ENCODE data around the gene TRIM66. TPM values are rescaled to one million over a fixed set of nuclear protein-coding genes. Genes with fewer than 3 reads are reported as not detected.

Gene TRIM66
- total and polyA plus RNA-seq, 2 of the 8 experiments (the other 6 are each of a cell fraction or from before 2014, with no cell fraction given): 3.1 to 3.5 TPM

DNA sequence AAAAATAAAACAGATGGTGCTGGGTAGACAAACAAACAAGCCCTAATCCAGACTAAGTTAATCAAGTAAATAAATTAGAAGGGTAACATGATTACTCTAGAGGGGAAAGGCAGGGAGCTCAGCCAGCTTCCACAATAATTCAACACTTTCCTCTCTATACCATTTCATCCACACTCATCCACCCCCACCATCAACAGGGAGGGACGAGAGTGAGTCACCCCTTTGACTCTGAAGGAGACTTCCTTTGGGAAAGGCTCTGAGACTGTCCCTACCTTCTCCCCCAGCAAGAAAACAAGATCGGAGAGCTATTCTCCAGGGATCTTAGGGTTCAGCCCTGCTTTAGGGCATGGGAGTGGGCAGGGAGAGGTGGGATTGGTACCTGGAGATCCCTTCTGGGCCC, 33.1 kb downstream of the TRIM66 start:
- CTCF ChIA-PET (ENCODE audit: partially characterized antibody): interaction anchor here (0.7 to 1.8 kb wide), 8 partner anchors 9 to 456 kb away, joined by 3 to 12 read pairs (median 3); no protein-coding TSS in a partner anchor
- H3K4me3 ChIP-seq (ENCODE audit: extremely low read depth in 1 of 4, insufficient read depth in 2 of 4, low read depth in 3 of 4, low read length in 4 of 4): no peak overlapping the region
- H4K8ac ChIP-seq (ENCODE audit: extremely low read depth, insufficient read depth, low read length): no peak overlapping the region
- H3K23me2 ChIP-seq (ENCODE audit: low read depth, low read length): no peaks in the 10 kb centered on the region
- H3K36me3 ChIP-seq (ENCODE audit: control insufficient read depth in 2 of 4, insufficient read depth in 4 of 4, low read length in 3 of 4): peaks cover 0 to 3% (median 0%) of the 10 kb centered on the region in 4 experiments; a peak in 1 of 8 replicates
- no peak overlapping the region for H3K27ac ChIP-seq (ENCODE audit: low read depth, low read length)
- no peak for FAIRE-seq
- H3K9ac ChIP-seq (replicated peaks in 1 of 4; ENCODE audit: extremely low read depth in 1 of 4, low read depth in 3 of 4, low read length in 3 of 4): no peak overlapping the region
- no peak overlapping the region for H3K23ac ChIP-seq (ENCODE audit: insufficient read length)
- POLR2A ChIA-PET (ENCODE audit: partially characterized antibody): interaction anchor here (1.0 to 4.3 kb wide), 4 partner anchors 9 to 39 kb away, joined by 6 to 25 read pairs (median 7); partner anchors contain the start of genes RPL27A and TRIM66
- H2BK20ac ChIP-seq (ENCODE audit: low read length): no peak overlapping the region
- no peak overlapping the region for H3K56ac ChIP-seq (replicated peaks; ENCODE audit: insufficient read length, low read depth, low read length)
- no peak overlapping the region for H3K4ac ChIP-seq (replicated peaks; ENCODE audit: insufficient read length, low read depth, low read length)
- H2AFZ ChIP-seq (ENCODE audit: low read length): no peak overlapping the region
- no peak overlapping the region for H3K14ac ChIP-seq (ENCODE audit: insufficient read length)
- WGBS, 2 experiments (ENCODE audit: extremely low coverage in 1 of 2, insufficient coverage in 1 of 2, insufficient read length in 1 of 2, insufficient replicate concordance in 2 of 2, low coverage in 1 of 2, low lambda C conversion rate in 2 of 2, missing lambda C conversion rate in 1 of 2): 88% methylated on average over 2 of the region's 2 CpGs; no CpG with 5 or more reads in 1 of the 2 experiments
- H3K4me1 ChIP-seq (replicated peaks in 1 of 4; ENCODE audit: control insufficient read depth in 3 of 4, insufficient read depth in 4 of 4, low read length in 3 of 4): no peaks in the 10 kb centered on the region
- H2BK120ac ChIP-seq (replicated peaks; ENCODE audit: low read depth, low read length): no peak overlapping the region
- H3K79me1 ChIP-seq (ENCODE audit: low read depth, low read length): no peaks in the 10 kb centered on the region
- H2BK12ac ChIP-seq (ENCODE audit: low read depth, low read length): no peak overlapping the region
- H4K5ac ChIP-seq (ENCODE audit: insufficient read length, low read depth, low read length): no peak overlapping the region
- H2AK5ac ChIP-seq (ENCODE audit: low read depth, low read length): no peak overlapping the region
- no peak overlapping the region for H4K91ac ChIP-seq (replicated peaks; ENCODE audit: insufficient read length, low read length)
- no peaks in the 10 kb centered on the region for H3K27me3 ChIP-seq (replicated peaks in 1 of 4; ENCODE audit: control insufficient read depth in 3 of 4, extremely low read depth in 1 of 4, insufficient read depth in 3 of 4, low read length in 3 of 4)
- no peak overlapping the region for H2BK15ac ChIP-seq (ENCODE audit: low read length)
- TF ChIP-seq SIX5 (IDR thresholded peaks at IDR 0.05; ENCODE audit: low read depth, low read length) (no peak), CHD1 (IDR thresholded peaks at IDR 0.05; ENCODE audit: low read depth, low read length) (no peak), SAP30 (IDR thresholded peaks at IDR 0.05; ENCODE audit: insufficient read depth, insufficient replicate concordance, low read length) (no peak)
- no peaks in the 10 kb centered on the region for H3K79me2 ChIP-seq (ENCODE audit: control insufficient read depth in 1 of 2, insufficient read depth in 2 of 2, low read length in 2 of 2)
- H2BK5ac ChIP-seq (ENCODE audit: low read depth, low read length): no peak overlapping the region
- H4K20me1 ChIP-seq (replicated peaks in 1 of 2; ENCODE audit: control insufficient read depth in 1 of 2, insufficient read depth in 2 of 2, low read length in 2 of 2): no peaks in the 10 kb centered on the region
- H3K18ac ChIP-seq (ENCODE audit: extremely low read depth, low read length): no peak overlapping the region
- no peaks in the 10 kb centered on the region for H3K9me3 ChIP-seq (ENCODE audit: insufficient read depth in 2 of 2, low read depth in 1 of 2, low read length in 1 of 2)
- no peak overlapping the region for H3K4me2 ChIP-seq (ENCODE audit: insufficient read depth in 1 of 2, low read depth in 2 of 2, low read length in 2 of 2)
- no peak for DNase-seq (ENCODE audit: low read depth in 1 of 2, low spot score in 2 of 2)
